ENCODE measurements around the gene GPR137.

- TF ChIP-seq EP300 (IDR thresholded peaks at IDR 0.05) (no peak), CTCF (IDR thresholded peaks at IDR 0.05) (no peak), POLR2A (IDR thresholded peaks at IDR 0.05) (no peak)
Measured at GRCh38 chr11:64304032-64304315, 18.3 kb downstream of the GPR137 start.

Data from suprapubic skin (tissue), 3 donors.